ENCODE data around the gene CCDC71. TPM values are rescaled to one million over a fixed set of nuclear protein-coding genes. Genes with fewer than 3 reads are reported as not detected.

CCDC71 gene
- total RNA-seq, 2 donors from 2014 or later, result 12.3 to 15.3 TPM

Other genes with a start within 250 kb of the CCDC71 start
- 100 to 1,000 TPM in 1 of 2 donors, 10 to 100 TPM in 1; 88.0 to 104 TPM for gene ARIH2, start 247.5 kb downstream of the CCDC71 start, total RNA-seq
- gene P4HTM, start 176.1 kb downstream of the CCDC71 start, total RNA-seq, result 10 to 100 TPM; 32.8 to 33.9 TPM
- 10 to 100 TPM; 76.1 to 77.1 TPM for gene WDR6, start 158.9 kb downstream of the CCDC71 start, total RNA-seq
- gene DALRD3, start 147.8 kb downstream of the CCDC71 start, total RNA-seq, result 10 to 100 TPM in 1 of 2 donors, 1 to 10 TPM in 1; 9.8 to 10.1 TPM
- gene NDUFAF3, start 144.2 kb downstream of the CCDC71 start, total RNA-seq, result 100 to 1,000 TPM; 135 to 138 TPM
- gene IMPDH2, start 136.9 kb downstream of the CCDC71 start, total RNA-seq, result 10 to 100 TPM; 60.2 to 71.3 TPM
- gene QRICH1, start 72.3 kb downstream of the CCDC71 start, total RNA-seq, result 10 to 100 TPM; 50.4 to 59.9 TPM
- gene QARS1, start 61.6 kb downstream of the CCDC71 start, total RNA-seq, result 100 to 1,000 TPM; 150 to 166 TPM
- gene USP19, start 45.5 kb downstream of the CCDC71 start, total RNA-seq, result 10 to 100 TPM; 38.3 to 49.5 TPM
- gene LAMB2, start 33.3 kb downstream of the CCDC71 start, total RNA-seq, result 100 to 1,000 TPM; 629 to 714 TPM
- gene KLHDC8B, start 5.3 kb upstream of the CCDC71 start, total RNA-seq, result 10 to 100 TPM; 35.6 to 55.9 TPM
- gene C3orf62, start 110.9 kb upstream of the CCDC71 start, total RNA-seq, result 1 to 10 TPM; 3.2 to 3.4 TPM
- 10 to 100 TPM; 37.1 to 45.5 TPM for gene USP4, start 173.7 kb upstream of the CCDC71 start, total RNA-seq
- gene GPX1, start 192.0 kb upstream of the CCDC71 start, total RNA-seq, result 100 to 1,000 TPM; 230 to 235 TPM
- gene RHOA, start 245.6 kb upstream of the CCDC71 start, total RNA-seq, result 100 to 1,000 TPM; 311 to 334 TPM
- 10 to 100 TPM; 15.2 to 19.1 TPM for gene TCTA, start 246.1 kb upstream of the CCDC71 start, total RNA-seq